RWPE2 (cell line): Measurements from ENCODE around the gene SMIM12.
"Not testable (repeated sequence)": the region's sequence is repeated elsewhere in the genome, so short reads cannot be mapped to it uniquely, and the experiment has no call there.

Experiments used
- ATAC-seq: fragments of 200-7000 bp; cut with Tn5 transposase; 3 replicates; pipeline ENCODE4 v1.9.1; 2021; ENCODE audit warnings: low read depth
- DNase-seq: peaks from one replicate; pipeline ENCODE4 v3.0.0-alpha.2; 2020; ENCODE audit warnings: low spot score
- H3K27ac ChIP-seq: fragments of 450-650 bp; 2 replicates; pipeline ENCODE4 v1.5.1; 2017; ENCODE audit warnings: mild to moderate bottlenecking; ENCODE audit not compliant: poor library complexity, severe bottlenecking
- H3K27me3 ChIP-seq: fragments of 250-450 bp; sonication (Bioruptor Pico); 2 replicates; pipeline ENCODE4 v1.5.1; 2021; ENCODE audit warnings: mild to moderate bottlenecking, moderate library complexity; ENCODE audit not compliant: insufficient read depth, poor library complexity, severe bottlenecking
- H3K36me3 ChIP-seq: fragments of 250-450 bp; sonication (Bioruptor Pico); 2 replicates; pipeline ENCODE4 v1.5.1; 2020; ENCODE audit warnings: low read depth, mild to moderate bottlenecking, moderate library complexity
- H3K4me1 ChIP-seq: fragments of 250-450 bp; sonication (Bioruptor Pico); 2 replicates; pipeline ENCODE4 v1.5.1; 2021; ENCODE audit warnings: mild to moderate bottlenecking, moderate library complexity; ENCODE audit not compliant: insufficient read depth, poor library complexity, severe bottlenecking
- H3K4me3 ChIP-seq: fragments of 250-450 bp; sonication (Bioruptor Pico); 2 replicates; pipeline ENCODE4 v1.5.1; 2021; ENCODE audit warnings: mild to moderate bottlenecking, moderate library complexity; ENCODE audit not compliant: severe bottlenecking
- H3K9me3 ChIP-seq: fragments of 250-450 bp; sonication (Bioruptor Pico); 2 replicates; pipeline ENCODE4 v1.5.1; 2021; ENCODE audit warnings: mild to moderate bottlenecking, moderate library complexity; ENCODE audit not compliant: severe bottlenecking
- TF ChIP-seq, protein P1 (sequence below): fragments of 450-650 bp; IDR thresholded peaks from one replicate; pipeline ENCODE4 v1.5.1; 2017; ENCODE audit warnings: mild to moderate bottlenecking, moderate library complexity; ENCODE audit not compliant: poor library complexity, severe bottlenecking

SMIM12 gene

DNA sequence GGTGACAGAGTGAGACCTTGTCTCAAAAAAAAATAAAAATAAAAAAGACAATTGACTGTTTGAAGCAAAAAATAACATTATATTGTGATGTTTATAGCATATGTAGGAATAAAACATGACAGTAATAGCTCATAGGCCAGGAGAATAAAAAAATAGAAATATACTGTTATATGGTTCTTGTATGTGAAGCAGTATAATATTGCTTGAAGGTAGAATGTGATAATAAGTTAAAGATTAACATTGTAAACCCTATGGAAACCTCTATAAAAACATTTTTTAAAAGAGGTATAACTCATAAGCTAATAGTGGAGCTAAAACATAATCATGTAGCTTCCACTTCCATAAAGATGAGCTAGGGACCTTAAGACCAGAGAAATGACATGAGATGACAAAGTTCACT is 43.2 kb downstream of the SMIM12 start:
- H3K27me3 ChIP-seq, result no peaks in the 10 kb centered on the region
- DNase-seq, result no peak
- no peaks in the 10 kb centered on the region for H3K9me3 ChIP-seq
- no peak overlapping the region for H3K4me3 ChIP-seq
- no peaks in the 10 kb centered on the region for H3K36me3 ChIP-seq
- H3K4me1 ChIP-seq, result no peaks in the 10 kb centered on the region
- no peak overlapping the region for H3K27ac ChIP-seq
- TF ChIP-seq, protein P1, sequence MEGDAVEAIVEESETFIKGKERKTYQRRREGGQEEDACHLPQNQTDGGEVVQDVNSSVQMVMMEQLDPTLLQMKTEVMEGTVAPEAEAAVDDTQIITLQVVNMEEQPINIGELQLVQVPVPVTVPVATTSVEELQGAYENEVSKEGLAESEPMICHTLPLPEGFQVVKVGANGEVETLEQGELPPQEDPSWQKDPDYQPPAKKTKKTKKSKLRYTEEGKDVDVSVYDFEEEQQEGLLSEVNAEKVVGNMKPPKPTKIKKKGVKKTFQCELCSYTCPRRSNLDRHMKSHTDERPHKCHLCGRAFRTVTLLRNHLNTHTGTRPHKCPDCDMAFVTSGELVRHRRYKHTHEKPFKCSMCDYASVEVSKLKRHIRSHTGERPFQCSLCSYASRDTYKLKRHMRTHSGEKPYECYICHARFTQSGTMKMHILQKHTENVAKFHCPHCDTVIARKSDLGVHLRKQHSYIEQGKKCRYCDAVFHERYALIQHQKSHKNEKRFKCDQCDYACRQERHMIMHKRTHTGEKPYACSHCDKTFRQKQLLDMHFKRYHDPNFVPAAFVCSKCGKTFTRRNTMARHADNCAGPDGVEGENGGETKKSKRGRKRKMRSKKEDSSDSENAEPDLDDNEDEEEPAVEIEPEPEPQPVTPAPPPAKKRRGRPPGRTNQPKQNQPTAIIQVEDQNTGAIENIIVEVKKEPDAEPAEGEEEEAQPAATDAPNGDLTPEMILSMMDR, result no peak
- no peak for ATAC-seq

GRCh38 chr1:34810781-34811180 is 48.8 kb downstream of the SMIM12 start:
- H3K36me3 ChIP-seq, ATAC-seq, H3K4me1 ChIP-seq, H3K27me3 ChIP-seq, H3K9me3 ChIP-seq, DNase-seq, H3K27ac ChIP-seq, H3K4me3 ChIP-seq: not testable (repeated sequence)

GRCh38 chr1:34808051-34808810 is 51.3 kb downstream of the SMIM12 start:
- Histone ChIP-seq H3K36me3 (no peaks in the 10 kb centered on the region), H3K27ac (no peak overlapping the region), H3K4me1 (no peaks in the 10 kb centered on the region), H3K9me3 (no peaks in the 10 kb centered on the region), H3K4me3 (no peak overlapping the region), H3K27me3 (no peaks in the 10 kb centered on the region)
- TF ChIP-seq, protein P1, result no peak
- no peak for ATAC-seq
- DNase-seq, result no peak

DNA sequence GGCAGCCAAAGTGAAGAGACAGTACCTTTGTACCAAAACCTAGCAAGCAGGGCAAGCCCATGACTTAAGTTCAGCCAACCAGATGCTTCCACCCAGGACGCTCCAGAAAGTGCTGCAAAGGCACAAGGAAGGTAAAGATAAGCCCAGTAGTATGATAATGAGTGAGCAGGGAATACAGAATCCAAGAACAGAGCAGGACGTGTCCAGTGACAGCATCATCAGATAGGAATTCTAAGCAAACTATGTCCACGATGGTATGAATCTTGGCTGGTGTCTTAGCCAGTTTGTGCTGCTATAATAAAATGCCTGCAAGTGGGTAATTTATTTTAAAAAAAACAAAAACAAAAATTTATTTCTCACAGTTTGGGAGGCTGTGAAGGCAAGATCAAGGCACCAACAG is 53.2 kb downstream of the SMIM12 start:
- no peak overlapping the region for H3K27ac ChIP-seq
- DNase-seq (no peak), ATAC-seq (peak; percentile 73)
- H3K27me3 ChIP-seq, result no peaks in the 10 kb centered on the region
- no peaks in the 10 kb centered on the region for H3K36me3 ChIP-seq
- no peak overlapping the region for H3K4me3 ChIP-seq
- no peaks in the 10 kb centered on the region for H3K9me3 ChIP-seq
- TF ChIP-seq, protein P1, result no peak
- no peaks in the 10 kb centered on the region for H3K4me1 ChIP-seq

DNA sequence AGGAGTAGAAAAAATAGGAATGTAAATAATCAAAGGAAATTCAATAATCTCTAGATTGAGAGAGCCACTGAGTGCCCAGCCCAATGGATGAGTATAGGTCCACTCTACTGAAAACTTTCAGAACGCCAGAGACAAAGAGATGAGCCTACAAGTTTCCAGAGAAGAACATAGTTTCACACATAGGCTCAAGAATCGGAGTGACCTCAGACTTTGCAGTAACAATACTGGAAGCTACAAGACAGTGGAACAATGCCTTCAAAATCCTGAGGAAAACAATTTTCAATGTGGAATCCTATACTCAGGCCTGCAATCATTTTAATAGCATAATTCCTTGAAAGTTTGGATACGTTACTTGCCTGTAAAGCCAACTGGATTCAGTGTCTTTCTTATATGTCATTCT is 55.8 kb downstream of the SMIM12 start:
- no peaks in the 10 kb centered on the region for H3K9me3 ChIP-seq
- H3K27me3 ChIP-seq, result no peaks in the 10 kb centered on the region
- H3K4me3 ChIP-seq, result no peak overlapping the region
- H3K4me1 ChIP-seq, result no peaks in the 10 kb centered on the region
- DNase-seq (no peak), ATAC-seq (no peak)
- H3K27ac ChIP-seq, result no peak overlapping the region
- TF ChIP-seq, protein P1, result no peak
- H3K36me3 ChIP-seq, result no peaks in the 10 kb centered on the region
